HL-60/S4 treated with phorbol 12-myristate 13-acetate at 8.2 ng/mL for 4 days and 3 days (cell line): ENCODE data around the gene GOSR2.
"Not testable (repeated sequence)": the region's sequence is repeated elsewhere in the genome, so short reads cannot be mapped to it uniquely, and the experiment has no call there.

Experiments
- in situ Hi-C: fragments of 300-500 bp; cut with MboI; formaldehyde crosslinking; loops from 2 replicates; pipeline ENCODE4 v1.15.0; 2022; ENCODE audit warnings: low sequenced_read_pairs

GOSR2 gene

GRCh38 chr17:46892192-46892703, 30.7 kb upstream of the GOSR2 start:
- in situ Hi-C loops = no loop called here

GRCh38 chr17:46894024-46894423, 28.9 kb upstream of the GOSR2 start:
- in situ Hi-C loops = no loop called here

- in situ Hi-C loops = no loop called here
These were observed 28.3 kb upstream of the GOSR2 start for GRCh38 chr17:46894476-46895151.

- in situ Hi-C loops = no loop called here
These were observed 27.8 kb upstream of the GOSR2 start for GRCh38 chr17:46895171-46895570.

GRCh38 chr17:46896991-46897390, 26.0 kb upstream of the GOSR2 start:
- in situ Hi-C loops = no loop called here

GRCh38 chr17:46898364-46898763, 24.6 kb upstream of the GOSR2 start:
- in situ Hi-C loops = no loop called here

GRCh38 chr17:46898860-46899259, 24.1 kb upstream of the GOSR2 start:
- in situ Hi-C loops = no loop called here

- in situ Hi-C loops = no loop called here
These were observed 21.7 kb upstream of the GOSR2 start for GRCh38 chr17:46901291-46901690.

- in situ Hi-C loops = no loop called here
These were observed 18.9 kb upstream of the GOSR2 start for GRCh38 chr17:46903762-46904672.

GRCh38 chr17:46908068-46908737, 14.8 kb upstream of the GOSR2 start:
- in situ Hi-C loops = no loop called here

GRCh38 chr17:46910179-46910927, 12.6 kb upstream of the GOSR2 start:
- in situ Hi-C loops = no loop called here

GRCh38 chr17:46911311-46911710, 11.6 kb upstream of the GOSR2 start:
- in situ Hi-C loops = no loop called here

- in situ Hi-C loops = no loop called here
These were observed 7.4 kb upstream of the GOSR2 start for GRCh38 chr17:46915596-46915995.

- in situ Hi-C loops = no loop called here
These were observed 6.7 kb upstream of the GOSR2 start for GRCh38 chr17:46916211-46916610.

GRCh38 chr17:46916623-46917022, 6.3 kb upstream of the GOSR2 start:
- in situ Hi-C loops = no loop called here

GRCh38 chr17:46917041-46917440, 5.9 kb upstream of the GOSR2 start:
- in situ Hi-C loops = no loop called here

GRCh38 chr17:46917516-46917915, 5.4 kb upstream of the GOSR2 start:
- in situ Hi-C loops = no loop called here

GRCh38 chr17:46921962-46922361, 998 bp upstream of the GOSR2 start:
- in situ Hi-C loops = not testable (repeated sequence)

- in situ Hi-C loops = no loop called here
These were observed 515 bp upstream of the GOSR2 start for GRCh38 chr17:46922487-46922803.

- in situ Hi-C loops = no loop called here
These were observed 2.4 kb downstream of the GOSR2 start for GRCh38 chr17:46925185-46925868.
